Activated naive CD4-positive, alpha-beta T cell treated with anti-CD3 and anti-CD28 coated beads, Interleukin-2, amount 50 U/mL, for 72 hours (primary cell): Measurements from ENCODE around the gene IL15RA. TPM values are rescaled to one million over a fixed set of nuclear protein-coding genes. Genes with fewer than 3 reads are reported as not detected.

ENCODE experiments used
- ATAC-seq, 2 donors: fragments of 150-1000 bp; cut with Tn5 transposase; 2 replicates each; pipeline ENCODE4 v1.10.0; 2021; ENCODE audit warnings: mild to moderate bottlenecking in 2 of 2, moderate library complexity in 2 of 2
- DNase-seq, 2 donors: peaks; one replicate each; pipeline ENCODE4 v3.0.0; 2021 to 2022; ENCODE audit warnings: low spot score in 2 of 2
- H3K27ac Mint-ChIP-seq, 2 donors: one replicate each; pipeline ENCODE4 v1.8.0; 2022; ENCODE audit warnings: mild to moderate bottlenecking in 2 of 2, mixed read lengths in 2 of 2
- H3K36me3 Mint-ChIP-seq, 2 donors: one replicate each; pipeline ENCODE4 v1.8.0; 2022; ENCODE audit warnings: mixed read lengths in 2 of 2
- H3K9me3 Mint-ChIP-seq, 2 donors: one replicate each; pipeline ENCODE4 v1.8.0; 2022; ENCODE audit warnings: mixed read lengths in 2 of 2
- total RNA-seq, 2 donors: library from RNA; stranded (reverse); gene quantifications; one replicate each; pipeline ENCODE4 v1.2.3, GENCODE V29; 2022

Gene IL15RA
- total RNA-seq, result 10 to 100 TPM in 1 of 2 donors, 1 to 10 TPM in 1; 6.6 to 16.7 TPM

- peaks cover 6 to 13% of the 10 kb centered on the region in 2 donors for H3K36me3 Mint-ChIP-seq
- H3K9me3 Mint-ChIP-seq, result no peaks in the 10 kb centered on the region
- DNase-seq (peak; percentile 87), ATAC-seq (peak; percentile 76 to 85)
- H3K27ac Mint-ChIP-seq, result peak within 1 kb of the TSS; percentile 89 to 95
These were observed at the start of gene IL15RA for GRCh38 chr10:5977471-5978229. TSS of gene IL15RA (minus strand) at chr10:5977543. CDS start at chr10:5977492, 51 bp downstream.

- no peak for ATAC-seq
- Mint-ChIP-seq H3K36me3 (peaks cover 68 to 80% of the 10 kb centered on the region in 2 donors), H3K9me3 (peaks cover 0 to 3% of the 10 kb centered on the region in 2 donors), H3K27ac (peak overlapping the region in 1 of 2 donors; percentile 63)
- no peak for DNase-seq
These were observed 48.4 kb upstream of the IL15RA start for GRCh38 chr10:6025683-6026255.

- no peak for DNase-seq
- Mint-ChIP-seq H3K9me3 (no peaks in the 10 kb centered on the region), H3K36me3 (peaks cover 74 to 83% of the 10 kb centered on the region in 2 donors), H3K27ac (peak overlapping the region in 1 of 2 donors; percentile 35)
- ATAC-seq, result no peak
These were observed 47.0 kb upstream of the IL15RA start for GRCh38 chr10:6024334-6024682.

GRCh38 chr10:6023661-6024333 lies 46.5 kb upstream of the IL15RA start:
- no peak for DNase-seq
- peaks cover 79 to 88% of the 10 kb centered on the region in 2 donors for H3K36me3 Mint-ChIP-seq
- peak overlapping the region; percentile 35 to 55 for H3K27ac Mint-ChIP-seq
- H3K9me3 Mint-ChIP-seq, result no peaks in the 10 kb centered on the region
- ATAC-seq, result no peak

- H3K9me3 Mint-ChIP-seq, result no peaks in the 10 kb centered on the region
- peaks cover 74 to 88% of the 10 kb centered on the region in 2 donors for H3K36me3 Mint-ChIP-seq
- DNase-seq (no peak), ATAC-seq (no peak)
- H3K27ac Mint-ChIP-seq, result peak overlapping the region; percentile 21 to 41
These were observed 45.3 kb upstream of the IL15RA start for GRCh38 chr10:6022660-6023059.

GRCh38 chr10:6020826-6021225 lies 43.5 kb upstream of the IL15RA start:
- H3K27ac Mint-ChIP-seq, result peak overlapping the region; percentile 55 to 81
- no peaks in the 10 kb centered on the region for H3K9me3 Mint-ChIP-seq
- DNase-seq, result no peak
- no peak for ATAC-seq
- peaks cover 62 to 88% of the 10 kb centered on the region in 2 donors for H3K36me3 Mint-ChIP-seq

GRCh38 chr10:6019796-6020195 lies 42.5 kb upstream of the IL15RA start:
- Mint-ChIP-seq H3K36me3 (peaks cover 64 to 96% of the 10 kb centered on the region in 2 donors), H3K27ac (peak overlapping the region in 1 of 2 donors; percentile 81), H3K9me3 (no peaks in the 10 kb centered on the region)
- no peak for DNase-seq
- ATAC-seq, result peak in 1 of 2 donors; percentile 8

- H3K27ac Mint-ChIP-seq, result peak overlapping the region; percentile 78 to 81
- peaks cover 64 to 96% of the 10 kb centered on the region in 2 donors for H3K36me3 Mint-ChIP-seq
- peak in 1 of 2 donors; percentile 1 for ATAC-seq
- no peaks in the 10 kb centered on the region for H3K9me3 Mint-ChIP-seq
- no peak for DNase-seq
These were observed 41.9 kb upstream of the IL15RA start for GRCh38 chr10:6019010-6019782.

GRCh38 chr10:6018422-6018821 lies 41.1 kb upstream of the IL15RA start:
- H3K27ac Mint-ChIP-seq, result peak overlapping the region; percentile 79 to 81
- peaks cover 63 to 96% of the 10 kb centered on the region in 2 donors for H3K36me3 Mint-ChIP-seq
- DNase-seq, result no peak
- no peaks in the 10 kb centered on the region for H3K9me3 Mint-ChIP-seq
- ATAC-seq, result no peak

GRCh38 chr10:6017781-6018354 lies 40.5 kb upstream of the IL15RA start:
- H3K27ac Mint-ChIP-seq, result peak overlapping the region; percentile 79 to 81
- no peak for ATAC-seq
- DNase-seq, result no peak
- no peaks in the 10 kb centered on the region for H3K9me3 Mint-ChIP-seq
- H3K36me3 Mint-ChIP-seq, result peaks cover 62 to 95% of the 10 kb centered on the region in 2 donors

- peaks cover 37 to 81% of the 10 kb centered on the region in 2 donors for H3K36me3 Mint-ChIP-seq
- no peaks in the 10 kb centered on the region for H3K9me3 Mint-ChIP-seq
- H3K27ac Mint-ChIP-seq, result peak overlapping the region; percentile 79 to 83
- peak; percentile 80 to 81 for ATAC-seq
- DNase-seq, result peak in 1 of 2 donors; percentile 52
These were observed 37.0 kb upstream of the IL15RA start for GRCh38 chr10:6014241-6014761.

GRCh38 chr10:6013413-6014192 lies 36.3 kb upstream of the IL15RA start:
- H3K9me3 Mint-ChIP-seq, result no peaks in the 10 kb centered on the region
- peak overlapping the region; percentile 82 to 83 for H3K27ac Mint-ChIP-seq
- H3K36me3 Mint-ChIP-seq, result peaks cover 30 to 78% of the 10 kb centered on the region in 2 donors
- no peak for DNase-seq
- no peak for ATAC-seq

- peaks cover 26 to 66% of the 10 kb centered on the region in 2 donors for H3K36me3 Mint-ChIP-seq
- ATAC-seq (no peak), DNase-seq (no peak)
- peaks cover 0 to 4% of the 10 kb centered on the region in 2 donors for H3K9me3 Mint-ChIP-seq
- peak overlapping the region; percentile 78 to 81 for H3K27ac Mint-ChIP-seq
These were observed 35.0 kb upstream of the IL15RA start for GRCh38 chr10:6012121-6012905.

GRCh38 chr10:6011558-6011957 lies 34.2 kb upstream of the IL15RA start:
- Mint-ChIP-seq H3K36me3 (peaks cover 26 to 61% of the 10 kb centered on the region in 2 donors), H3K27ac (peak overlapping the region; percentile 78 to 81), H3K9me3 (peaks cover 0 to 4% of the 10 kb centered on the region in 2 donors)
- ATAC-seq (no peak), DNase-seq (no peak)
